K562 (cell line): Measurements from ENCODE around the gene HKDC1. TPM values are rescaled to one million over a fixed set of nuclear protein-coding genes. Genes with fewer than 3 reads are reported as not detected.

Experiments
- ATF1 ChIP-seq, 2 experiments: fragments of 450-650 bp in 1 of 2; IDR thresholded peaks; 2 replicates each; pipeline ENCODE4 v1.6.1; 2016; ENCODE audit warnings: missing compliant biosample characterization in 1 of 2, missing genetic modification characterization in 1 of 2
- ATF4 ChIP-seq: fragments of 450-650 bp; formaldehyde crosslinking; IDR thresholded peaks from 2 replicates; pipeline ENCODE4 v1.4.0; 2022; ENCODE audit warnings: mild to moderate bottlenecking, moderate library complexity
- CREM ChIP-seq: IDR thresholded peaks from 2 replicates; pipeline ENCODE4 v1.6.1; 2014; ENCODE audit warnings: antibody characterized with exemption, low read depth
- ETV1 ChIP-seq: fragments of 450-650 bp; conservative IDR thresholded peaks from 2 replicates; pipeline ENCODE4 v1.6.1; 2016; ENCODE audit warnings: missing genetic modification characterization, control low read depth, low read depth, missing compliant biosample characterization
- FOSL1 ChIP-seq: fragments of 200-800 bp; sonication (Bioruptor generic); conservative IDR thresholded peaks from 2 replicates; pipeline ENCODE4 v1.6.1; 2016; ENCODE audit warnings: missing genetic modification characterization, missing compliant biosample characterization
- FOXK2 ChIP-seq, 2 experiments: fragments of 450-650 bp; IDR thresholded peaks in 1 of 2; conservative IDR thresholded peaks in 1 of 2; 2 replicates each; pipeline ENCODE4 v1.6.1; 2016; ENCODE audit warnings: low read depth in 2 of 2, mild to moderate bottlenecking in 1 of 2
- GABPB2 ChIP-seq: fragments of 250-450 bp; sonication (Bioruptor Pico); conservative IDR thresholded peaks from 2 replicates; pipeline ENCODE4 v1.5.1; 2021; ENCODE audit warnings: mild to moderate bottlenecking
- MAZ ChIP-seq, 2 experiments: fragments of 450-650 bp in 1 of 2; sonication (generic) in 1 of 2; formaldehyde crosslinking; IDR thresholded peaks in 1 of 2; conservative IDR thresholded peaks in 1 of 2; 2 replicates each; pipeline versions ENCODE4 v1.4.0 to v1.5.0; 2020; ENCODE audit warnings: mild to moderate bottlenecking in 1 of 2, missing genetic modification reagents in 1 of 2
- NBN ChIP-seq: fragments of 450-650 bp; IDR thresholded peaks from 2 replicates; pipeline ENCODE4 v1.6.1; 2016; ENCODE audit warnings: low read depth, mild to moderate bottlenecking
- NCOA1 ChIP-seq: fragments of 450-650 bp; IDR thresholded peaks from 2 replicates; pipeline ENCODE4 v1.6.1; 2016; ENCODE audit warnings: low read depth
- PHF20 ChIP-seq: fragments of 450-650 bp; IDR thresholded peaks from 2 replicates; pipeline ENCODE4 v1.6.1; 2018; ENCODE audit not compliant: partially characterized antibody
- SMAD1 ChIP-seq: fragments of 150-350 bp; IDR thresholded peaks from 2 replicates; pipeline ENCODE4 v1.6.1; 2014; ENCODE audit warnings: low read length, low read depth; ENCODE audit not compliant: partially characterized antibody
- ZBTB17 ChIP-seq: fragments of 450-650 bp; formaldehyde crosslinking; IDR thresholded peaks from 2 replicates; pipeline ENCODE4 v1.4.0; 2020; ENCODE audit warnings: mild to moderate bottlenecking
- ZC3H11A ChIP-seq: IDR thresholded peaks from 2 replicates; pipeline ENCODE4 v1.6.1; 2012; ENCODE audit warnings: low read depth, low read length, improper control_type of control experiment
- ZKSCAN3 ChIP-seq: fragments of 250-450 bp; sonication (Bioruptor Pico); IDR thresholded peaks from 2 replicates; pipeline ENCODE4 v1.4.0; 2020
- ZNF175 ChIP-seq: fragments of 200-800 bp; sonication (Bioruptor generic); IDR thresholded peaks from 2 replicates; pipeline ENCODE4 v1.6.1; 2016; ENCODE audit warnings: low read depth, mild to moderate bottlenecking, missing genetic modification characterization, missing compliant biosample characterization
- ZNF354B ChIP-seq: fragments of 250-450 bp; sonication (Bioruptor Pico); IDR thresholded peaks from 2 replicates; pipeline ENCODE4 v1.4.0; 2020
- polyA plus RNA-seq, 8 experiments: library from polyadenylated mRNA; depleted of rRNA in 4 of 8; stranded (reverse) in 5 of 8; unstranded in 3 of 8; fragments of >200 nt; fragmentation: Nextera tagmentation in 2 of 8; fragmentation: Illumina TruSeq in 1 of 8; extraction: Ambion mirVana in 2 of 8; extraction: Trizol in 1 of 8; gene quantifications; 2 replicates each; pipeline versions ENCODE4 v1.2.1 to v1.2.3, GENCODE V29; 2011 to 2014; ENCODE audit warnings: inconsistent platforms in 1 of 8, missing spikeins in 1 of 8
- total RNA-seq, 7 experiments: library from RNA; depleted of rRNA in 6 of 7; stranded (reverse); fragments of >200 nt in 6 of 7; fragmentation: Illumina TruSeq in 2 of 7; extraction: Trizol in 2 of 7; gene quantifications; 2 replicates each; pipeline versions ENCODE4 v1.2.1 to v1.2.3, GENCODE V29; 2011 to 2021; ENCODE audit warnings: low replicate concordance in 1 of 7
- TF ChIP-seq, protein P1 (sequence below): sonication (generic); formaldehyde crosslinking; IDR thresholded peaks from 2 replicates; pipeline ENCODE4 v1.8.0; 2022; ENCODE audit warnings: missing genetic modification reagents, mild to moderate bottlenecking, borderline replicate concordance
- TF ChIP-seq, protein P2 (sequence below): IDR thresholded peaks from 2 replicates; pipeline ENCODE4 v1.6.1; 2012; ENCODE audit warnings: low read depth, low read length, improper control_type of control experiment, borderline replicate concordance
- TF ChIP-seq, protein P3 (sequence below): IDR thresholded peaks from 2 replicates; pipeline ENCODE4 v1.6.1; 2016; ENCODE audit warnings: missing genetic modification characterization, missing compliant biosample characterization

The HKDC1 gene
- total and polyA plus RNA-seq, 9 of the 15 experiments (the other 6 are each of a cell fraction or from before 2014, with no cell fraction given): 0.04 to 0.22 (median 0.11) TPM; not detected in 5

GRCh38 chr10:69217119-69217754, 2.9 kb upstream of the HKDC1 start (continued):
- TF ChIP-seq GABPB2 (CRISPR knock-in tag) (no peak), ETV1 (tag) (0 out of 2 replicates have a peak, but pooled peaks have one; percentile 48), NBN (peak; percentile 79; the same call in 1 of the 2 replicates), ZNF354B (CRISPR knock-in tag) (no peak), ATF4 (CRISPR knock-in tag) (peak; percentile 99), ZC3H11A (no peak), PHF20 (no peak), ZKSCAN3 (CRISPR knock-in tag) (no peak), MAZ (CRISPR knock-in tag; conservative IDR thresholded peaks at IDR 0.05 in 1 of 2, IDR thresholded peaks at IDR 0.05 in 1 of 2) (peak in 1 of 2 experiments; percentile 17; a peak in 1 of 4 replicates), ZBTB17 (CRISPR knock-in tag) (0 out of 2 replicates have a peak, but pooled peaks have one; percentile 35), ATF1 (CRISPR knock-in tag; IDR thresholded peaks at IDR 0.05) (no peak), ATF1 (tag; IDR thresholded peaks at IDR 0.05) (peak; percentile 68), FOXK2 (conservative IDR thresholded peaks at IDR 0.05 in 1 of 2, IDR thresholded peaks at IDR 0.05 in 1 of 2; ENCODE audit: low read depth in 2 of 2) (0 out of 4 replicates have a peak, but pooled peaks of 1 of the 2 experiments have one; percentile 34), FOSL1 (tag) (peak; percentile 97), NCOA1 (peak; percentile 53; the same call in 1 of the 2 replicates), CREM (peak; percentile 39; the same call in 1 of the 2 replicates), SMAD1 (peak; percentile 51), ZNF175 (CRISPR knock-in tag) (peak; percentile 86)
- TF ChIP-seq, protein P1, sequence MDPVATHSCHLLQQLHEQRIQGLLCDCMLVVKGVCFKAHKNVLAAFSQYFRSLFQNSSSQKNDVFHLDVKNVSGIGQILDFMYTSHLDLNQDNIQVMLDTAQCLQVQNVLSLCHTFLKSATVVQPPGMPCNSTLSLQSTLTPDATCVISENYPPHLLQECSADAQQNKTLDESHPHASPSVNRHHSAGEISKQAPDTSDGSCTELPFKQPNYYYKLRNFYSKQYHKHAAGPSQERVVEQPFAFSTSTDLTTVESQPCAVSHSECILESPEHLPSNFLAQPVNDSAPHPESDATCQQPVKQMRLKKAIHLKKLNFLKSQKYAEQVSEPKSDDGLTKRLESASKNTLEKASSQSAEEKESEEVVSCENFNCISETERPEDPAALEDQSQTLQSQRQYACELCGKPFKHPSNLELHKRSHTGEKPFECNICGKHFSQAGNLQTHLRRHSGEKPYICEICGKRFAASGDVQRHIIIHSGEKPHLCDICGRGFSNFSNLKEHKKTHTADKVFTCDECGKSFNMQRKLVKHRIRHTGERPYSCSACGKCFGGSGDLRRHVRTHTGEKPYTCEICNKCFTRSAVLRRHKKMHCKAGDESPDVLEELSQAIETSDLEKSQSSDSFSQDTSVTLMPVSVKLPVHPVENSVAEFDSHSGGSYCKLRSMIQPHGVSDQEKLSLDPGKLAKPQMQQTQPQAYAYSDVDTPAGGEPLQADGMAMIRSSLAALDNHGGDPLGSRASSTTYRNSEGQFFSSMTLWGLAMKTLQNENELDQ (CRISPR knock-in tag): no peak
- TF ChIP-seq, protein P2, sequence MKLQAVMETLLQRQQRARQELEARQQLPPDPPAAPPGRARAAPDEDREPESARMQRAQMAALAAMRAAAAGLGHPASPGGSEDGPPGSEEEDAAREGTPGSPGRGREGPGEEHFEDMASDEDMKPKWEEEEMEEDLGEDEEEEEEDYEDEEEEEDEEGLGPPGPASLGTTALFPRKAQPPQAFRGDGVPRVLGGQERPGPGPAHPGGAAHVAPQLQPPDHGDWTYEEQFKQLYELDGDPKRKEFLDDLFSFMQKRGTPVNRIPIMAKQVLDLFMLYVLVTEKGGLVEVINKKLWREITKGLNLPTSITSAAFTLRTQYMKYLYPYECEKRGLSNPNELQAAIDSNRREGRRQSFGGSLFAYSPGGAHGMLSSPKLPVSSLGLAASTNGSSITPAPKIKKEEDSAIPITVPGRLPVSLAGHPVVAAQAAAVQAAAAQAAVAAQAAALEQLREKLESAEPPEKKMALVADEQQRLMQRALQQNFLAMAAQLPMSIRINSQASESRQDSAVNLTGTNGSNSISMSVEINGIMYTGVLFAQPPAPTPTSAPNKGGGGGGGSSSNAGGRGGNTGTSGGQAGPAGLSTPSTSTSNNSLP: peak; percentile 99
- TF ChIP-seq, protein P3, sequence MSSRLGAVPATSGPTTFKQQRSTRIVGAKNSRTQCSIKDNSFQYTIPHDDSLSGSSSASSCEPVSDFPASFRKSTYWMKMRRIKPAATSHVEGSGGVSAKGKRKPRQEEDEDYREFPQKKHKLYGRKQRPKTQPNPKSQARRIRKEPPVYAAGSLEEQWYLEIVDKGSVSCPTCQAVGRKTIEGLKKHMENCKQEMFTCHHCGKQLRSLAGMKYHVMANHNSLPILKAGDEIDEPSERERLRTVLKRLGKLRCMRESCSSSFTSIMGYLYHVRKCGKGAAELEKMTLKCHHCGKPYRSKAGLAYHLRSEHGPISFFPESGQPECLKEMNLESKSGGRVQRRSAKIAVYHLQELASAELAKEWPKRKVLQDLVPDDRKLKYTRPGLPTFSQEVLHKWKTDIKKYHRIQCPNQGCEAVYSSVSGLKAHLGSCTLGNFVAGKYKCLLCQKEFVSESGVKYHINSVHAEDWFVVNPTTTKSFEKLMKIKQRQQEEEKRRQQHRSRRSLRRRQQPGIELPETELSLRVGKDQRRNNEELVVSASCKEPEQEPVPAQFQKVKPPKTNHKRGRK (tag): no peak
